Daoy (cell line): ENCODE measurements around the gene ZBTB21. TPM values are rescaled to one million over a fixed set of nuclear protein-coding genes. Genes with fewer than 3 reads are reported as not detected.
"Not testable (repeated sequence)": the region's sequence is repeated elsewhere in the genome, so short reads cannot be mapped to it uniquely, and the experiment has no call there.

Experiments used
- DNase-seq: peaks from one replicate; pipeline ENCODE4 v3.0.0-alpha.2; 2015; ENCODE audit warnings: low read depth
- total RNA-seq: library from RNA; depleted of rRNA; stranded (reverse); fragments of >200 nt; shearing (Covaris generic); gene quantifications from 2 replicates; pipeline ENCODE4 v1.2.3, GENCODE V29; 2014

ZBTB21 gene
- total RNA-seq, 1 experiment from 2014 or later = 16.9 TPM

DNA sequence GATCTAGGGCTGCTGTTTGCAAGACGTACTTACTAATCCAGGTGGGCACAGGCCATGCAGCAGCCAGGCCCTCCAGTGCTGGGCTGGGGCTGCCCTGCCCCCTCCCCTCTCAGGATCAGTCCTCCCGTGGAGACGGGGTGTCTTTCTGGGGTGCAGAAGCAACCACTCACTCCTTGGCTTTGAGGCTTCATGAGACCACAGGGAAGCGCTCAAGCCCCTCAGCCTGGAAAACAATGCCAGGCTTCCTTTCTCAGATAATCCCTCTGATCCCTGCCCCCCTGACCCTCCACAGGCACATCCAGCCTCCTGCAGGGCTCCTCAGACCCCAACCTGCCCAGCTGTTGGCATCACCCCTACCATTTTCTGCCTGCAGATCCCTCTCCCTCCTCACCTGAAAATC lies 42.5 kb downstream of the ZBTB21 start:
- no peak for DNase-seq

GRCh38 chr21:41966872-41967621 lies 43.1 kb downstream of the ZBTB21 start:
- no peak for DNase-seq

DNA sequence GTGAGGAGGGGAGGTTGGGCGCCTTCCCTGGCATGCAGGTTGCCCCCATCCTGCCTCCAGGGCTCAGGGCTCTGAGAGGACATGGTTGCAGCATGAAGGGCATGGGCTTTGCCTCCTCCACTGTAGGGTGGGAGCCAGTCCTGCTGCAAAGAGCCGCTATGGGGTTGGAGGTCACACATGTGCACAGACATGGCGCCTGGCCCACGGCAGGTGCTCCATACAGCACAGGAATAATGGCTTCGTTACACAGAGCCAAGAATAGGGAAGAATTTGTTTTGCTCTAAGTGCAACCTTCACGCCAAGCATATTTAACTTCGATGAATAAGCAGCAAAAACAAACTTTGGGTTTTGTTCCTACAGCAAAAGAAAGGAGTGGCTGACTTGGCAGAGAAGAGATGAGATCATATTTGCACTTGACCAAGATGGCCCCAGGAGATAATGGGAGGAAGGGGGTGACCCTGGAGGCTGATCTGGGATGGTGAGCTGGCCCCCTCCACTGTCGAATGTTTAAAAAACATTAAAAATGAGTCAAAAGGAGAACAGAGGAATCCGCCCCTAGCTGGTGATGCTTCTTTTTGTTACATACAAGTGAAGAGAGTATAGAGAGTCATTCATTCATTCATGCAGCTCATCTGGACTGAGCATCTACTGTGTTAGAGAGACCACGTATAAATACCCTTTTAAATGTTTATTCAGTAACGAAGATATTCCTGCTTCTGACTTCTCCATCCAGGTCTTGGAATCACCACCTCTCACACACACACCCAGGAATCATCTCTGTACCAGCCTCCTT lies 43.9 kb downstream of the ZBTB21 start:
- peak; percentile 74 for DNase-seq

DNA sequence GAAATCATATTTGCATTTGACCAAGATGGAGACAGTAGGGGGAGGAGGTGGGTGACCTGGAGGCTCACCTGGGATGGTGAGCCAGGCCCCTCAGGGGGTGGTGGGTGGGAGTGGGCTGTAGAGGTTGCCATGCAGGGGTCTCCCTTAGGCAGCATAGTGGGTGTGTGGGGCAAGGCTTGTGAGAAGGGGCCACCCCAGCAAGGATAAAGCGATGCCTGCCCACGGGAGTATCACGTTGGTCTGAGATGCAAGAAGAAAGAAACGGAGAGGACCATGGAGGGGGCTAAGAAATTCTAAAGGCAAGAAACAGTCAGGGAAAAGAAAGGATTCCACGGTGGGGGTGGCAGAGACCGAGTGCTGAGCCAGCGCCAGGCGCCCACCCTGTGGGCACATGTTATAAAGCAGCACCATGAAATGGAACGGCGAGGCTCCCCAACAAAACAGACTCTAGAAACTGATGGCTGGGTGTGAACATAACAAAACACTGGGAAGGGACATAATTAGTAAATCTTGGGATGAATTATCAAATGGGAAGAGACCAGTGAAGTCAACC lies 44.6 kb downstream of the ZBTB21 start:
- DNase-seq = no peak

DNA sequence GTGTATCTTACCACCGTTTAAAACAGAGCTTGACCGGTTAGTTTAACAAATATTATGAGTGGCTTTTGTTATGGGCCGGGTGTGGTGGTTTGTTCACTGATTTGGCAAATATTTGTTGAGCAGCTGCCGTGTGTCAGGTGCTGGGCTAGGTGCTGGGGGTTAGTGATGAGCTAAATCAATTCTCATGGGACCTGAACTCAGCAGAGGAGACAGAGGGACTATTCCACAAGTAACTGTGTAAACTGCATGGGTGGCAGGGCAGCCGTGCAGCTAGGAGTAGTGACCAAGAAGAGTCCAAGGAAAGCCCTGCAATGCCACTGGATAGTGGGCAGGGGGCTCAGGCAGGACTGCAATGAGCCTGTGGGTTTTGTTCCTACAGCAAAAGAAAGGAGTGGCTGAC lies 45.1 kb downstream of the ZBTB21 start:
- DNase-seq = no peak

DNA sequence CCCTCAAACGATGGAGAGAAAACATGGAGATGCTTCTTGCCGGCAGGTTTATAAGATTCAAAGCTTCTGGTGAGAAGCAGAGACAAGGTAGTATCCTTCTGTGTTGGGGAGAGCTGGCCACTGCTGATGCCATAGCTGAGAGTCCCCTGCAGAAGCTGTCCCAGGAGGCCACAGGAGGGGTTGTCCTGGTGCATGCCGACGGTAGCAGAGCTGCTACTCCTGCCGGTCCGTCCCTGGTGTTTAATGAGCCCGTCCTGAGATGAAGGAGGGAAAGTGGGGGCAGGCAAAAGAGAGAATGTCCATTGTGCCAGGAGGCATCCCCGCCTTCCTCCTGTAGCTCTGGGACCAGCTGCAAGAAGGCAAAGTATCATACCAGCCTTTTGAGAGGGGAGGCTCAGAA lies 46.0 kb downstream of the ZBTB21 start:
- no peak for DNase-seq

DNA sequence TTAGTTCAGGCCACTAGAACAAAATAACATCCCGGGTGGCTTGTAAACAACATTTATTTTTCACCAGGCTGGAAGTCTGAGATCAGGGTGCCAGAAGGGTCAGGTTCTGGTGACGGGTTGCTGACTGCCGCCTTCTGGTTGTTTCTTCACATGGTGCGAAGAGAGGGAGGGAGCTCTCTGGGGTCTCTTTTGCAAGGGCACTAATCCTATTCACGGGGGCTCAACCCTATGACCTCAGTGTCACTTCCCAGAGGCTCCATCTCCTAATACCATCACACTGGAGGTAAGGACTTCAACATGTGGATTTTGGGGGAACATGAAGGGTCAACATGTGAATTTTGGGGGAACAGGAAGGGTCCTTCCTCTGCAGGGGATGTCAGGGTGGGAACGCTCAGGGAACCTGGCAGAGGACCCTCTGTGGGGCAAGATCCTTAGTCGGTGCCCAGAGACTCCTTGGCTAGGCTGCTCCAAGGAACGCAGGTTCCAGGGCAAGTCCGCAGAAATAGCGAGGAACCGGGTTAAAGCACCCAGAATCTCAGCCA lies 47.7 kb downstream of the ZBTB21 start:
- DNase-seq = no peak

- no peak for DNase-seq
Measured at GRCh38 chr21:41961753-41962152, 48.4 kb downstream of the ZBTB21 start.

DNA sequence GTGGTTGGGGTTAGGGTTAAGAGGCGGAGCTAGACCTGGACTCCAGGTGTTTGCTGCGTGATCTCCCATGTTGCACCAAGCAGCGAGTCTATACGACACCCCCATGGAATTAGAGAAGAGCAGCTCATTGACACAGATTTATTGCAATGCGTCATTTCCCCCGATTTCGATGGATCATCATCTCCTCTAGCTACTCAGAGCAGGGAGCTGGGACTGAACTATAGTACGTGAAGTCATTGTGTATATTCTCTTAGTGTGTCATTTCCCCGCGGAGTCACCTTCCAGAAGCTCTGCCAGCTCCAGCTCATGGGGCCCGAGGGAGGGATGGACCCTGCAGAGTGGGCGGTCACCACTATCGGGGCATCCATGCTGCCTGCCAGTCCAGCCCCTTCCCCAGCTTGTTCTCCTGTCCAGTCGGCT lies 48.9 kb downstream of the ZBTB21 start:
- DNase-seq = peak; percentile 80

- no peak for DNase-seq
Measured at GRCh38 chr21:41960386-41960785, 49.8 kb downstream of the ZBTB21 start.

DNA sequence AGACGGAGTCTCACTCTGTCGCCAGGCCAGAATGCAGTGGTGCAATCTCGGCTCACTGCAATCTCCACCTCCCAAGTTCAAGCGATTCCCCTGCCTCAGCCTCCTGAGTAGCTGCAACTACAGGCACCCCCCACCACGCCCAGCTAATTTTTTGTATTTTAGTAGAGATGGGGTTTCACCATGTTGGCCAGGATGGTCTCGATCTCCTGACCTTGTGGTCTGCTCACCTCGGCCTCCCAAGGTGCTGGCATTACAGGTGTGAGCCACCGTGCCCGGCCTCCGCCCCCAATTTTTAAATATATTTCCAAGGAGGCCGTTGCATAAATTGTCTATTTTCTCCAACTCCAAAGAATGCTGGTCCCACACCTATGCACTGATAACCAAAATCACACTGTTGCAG lies 50.5 kb downstream of the ZBTB21 start:
- not testable (repeated sequence) for DNase-seq

DNA sequence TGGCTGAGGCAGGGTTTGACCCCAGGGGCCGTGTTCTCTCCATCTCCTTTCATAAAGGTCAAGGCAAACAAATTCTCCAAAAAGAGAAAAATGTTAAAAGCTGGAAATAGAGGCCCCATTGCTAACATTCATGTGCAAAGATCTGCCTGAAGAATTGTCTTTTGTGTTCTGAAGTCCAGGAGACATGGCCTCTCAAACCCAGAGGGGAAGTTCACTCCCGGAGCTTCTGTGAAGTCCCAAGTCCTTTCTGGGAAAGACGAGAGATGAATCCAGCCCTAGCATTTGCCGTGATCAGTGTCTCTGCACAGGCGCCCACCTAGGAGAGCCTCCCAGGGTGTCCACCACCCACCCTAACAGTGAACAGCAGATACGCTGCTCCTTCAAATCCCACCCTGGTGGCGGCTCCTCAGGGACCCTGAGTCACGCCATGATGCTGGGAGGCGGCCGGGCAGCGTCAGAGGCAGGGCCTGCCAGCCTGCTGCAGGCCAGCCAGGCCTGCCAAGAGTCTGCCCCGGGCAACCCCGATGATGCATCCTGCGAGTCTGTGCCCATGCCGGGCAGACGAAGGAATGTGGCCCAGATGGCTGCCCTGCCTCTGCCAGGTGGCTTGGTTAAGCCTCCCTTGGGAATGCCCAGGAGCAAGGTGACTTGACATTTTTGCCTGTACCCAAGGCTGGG lies 51.1 kb downstream of the ZBTB21 start:
- peak; percentile 84 for DNase-seq

GRCh38 chr21:41957991-41958766 lies 52.0 kb downstream of the ZBTB21 start:
- DNase-seq = peak; percentile 97

- peak; percentile 76 for DNase-seq
Measured at GRCh38 chr21:41956926-41957729, 53.0 kb downstream of the ZBTB21 start.

DNA sequence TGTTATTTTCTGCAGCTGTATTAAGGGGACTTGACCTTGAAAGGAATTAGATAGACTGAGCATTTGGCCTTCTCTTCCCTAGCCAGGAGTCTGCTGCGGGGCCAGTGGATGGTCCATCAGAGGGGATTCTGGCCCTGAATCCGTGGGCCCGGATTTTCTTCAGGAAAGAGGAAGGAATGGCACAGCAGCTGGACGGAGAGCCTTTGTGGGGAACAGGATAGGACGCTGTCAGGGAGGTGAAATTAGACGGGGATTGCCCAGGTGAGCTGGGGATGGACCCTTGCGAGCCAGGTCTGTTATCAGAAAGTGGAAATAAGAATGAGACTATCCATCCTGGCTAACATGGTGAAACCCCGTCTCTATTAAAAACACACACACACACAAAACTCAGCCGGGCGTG lies 54.6 kb downstream of the ZBTB21 start:
- no peak for DNase-seq

DNA sequence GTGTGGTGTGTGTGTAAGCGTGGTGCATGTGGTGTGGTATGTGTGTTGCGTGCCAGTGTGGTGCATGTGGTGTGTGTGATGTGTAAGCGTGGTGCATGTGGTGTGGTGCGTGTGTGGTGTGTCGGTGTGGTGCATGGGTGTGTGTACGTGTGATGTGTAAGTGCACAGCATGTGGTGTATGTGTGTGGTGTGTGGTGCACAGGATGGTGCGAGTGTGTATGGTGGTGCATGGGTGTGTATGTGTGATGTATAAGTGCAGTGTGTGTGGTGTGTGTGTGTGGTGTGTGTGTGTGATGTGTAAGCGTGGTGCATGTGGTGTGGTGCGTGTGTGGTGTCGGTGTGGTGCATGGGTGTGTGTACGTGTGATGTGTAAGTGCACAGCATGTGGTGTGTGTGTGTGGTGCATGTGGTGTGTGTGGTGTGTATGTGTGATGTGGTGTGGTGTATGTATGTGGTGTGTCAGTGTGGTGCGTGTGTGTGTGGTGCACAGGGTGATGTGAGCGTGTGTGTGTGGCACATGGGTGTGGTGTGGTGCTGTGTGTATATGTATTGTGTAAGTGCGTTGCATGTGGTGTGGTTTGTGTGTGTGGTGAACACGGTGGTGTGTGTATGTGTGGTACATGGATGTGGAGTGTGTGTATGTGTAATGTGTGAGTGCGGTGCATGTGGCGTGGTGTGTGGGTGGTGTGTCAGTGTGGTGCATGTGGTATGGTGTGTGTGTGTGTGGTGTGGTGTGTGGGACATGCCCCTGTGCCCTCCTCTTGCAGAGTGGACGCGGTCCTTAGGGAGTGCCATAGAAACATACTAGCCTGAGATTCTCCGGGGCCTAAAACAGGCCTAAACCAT lies 55.3 kb downstream of the ZBTB21 start:
- DNase-seq = no peak

GRCh38 chr21:41953831-41954653 lies 56.1 kb downstream of the ZBTB21 start, which contains the start of gene C2CD2:
Gene C2CD2, minus strand, starts transcription at chr21:41954018. Its CDS starts 370 bp downstream, at chr21:41953648.
- peak; percentile 90 for DNase-seq

GRCh38 chr21:41953249-41953830 lies 56.8 kb downstream of the ZBTB21 start:
- DNase-seq = no peak
